ENCODE measurements around the gene FERMT3.
A peak's percentile ranks its signal among the peaks of the same experiment; 100 is the strongest.

FERMT3 gene

GRCh38 chr11:64267207-64267945 is 60.9 kb downstream of the FERMT3 start:
- DNase-seq: no peak

- DNase-seq: no peak
Observed at GRCh38 chr11:64268025-64268892, 61.7 kb downstream of the FERMT3 start.

GRCh38 chr11:64268893-64269539 is 62.5 kb downstream of the FERMT3 start:
- DNase-seq: no peak

DNA sequence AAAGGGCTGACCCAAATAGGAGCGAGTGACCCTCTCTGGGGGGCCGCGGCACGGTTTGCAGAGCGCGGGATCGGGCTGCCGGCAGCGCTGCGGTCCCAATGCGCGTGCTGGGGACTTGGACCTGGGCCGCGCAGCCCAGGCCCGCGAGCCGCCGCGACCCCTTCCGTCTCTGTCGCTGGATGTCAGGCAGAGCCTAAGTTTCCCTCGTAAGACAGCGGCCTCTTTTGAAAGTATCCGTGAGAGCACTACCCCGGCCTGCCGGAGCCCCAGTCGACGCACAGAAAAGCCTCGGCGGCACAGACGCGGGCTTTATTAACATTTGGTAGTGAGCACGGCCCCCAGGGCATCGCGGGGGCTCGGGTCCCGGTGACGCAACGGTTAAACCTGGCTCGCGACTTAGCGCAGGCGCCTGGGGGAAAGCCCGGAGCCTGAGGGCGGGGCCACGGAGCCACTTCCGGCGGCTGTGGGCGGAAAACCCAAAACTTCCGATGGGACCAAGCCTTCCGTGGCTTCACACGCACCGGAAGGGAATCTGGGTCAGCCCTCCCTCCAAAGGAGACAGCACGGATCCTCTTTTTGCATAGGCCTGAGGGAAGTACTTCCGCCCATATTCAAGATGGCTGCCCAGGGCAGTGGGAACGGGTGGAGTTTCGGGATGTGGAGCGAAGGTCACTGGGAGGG is 63.2 kb downstream of the FERMT3 start:
- peak; percentile 99 for DNase-seq

Data from NCI-H510A (cell line).